ENCODE results near the gene ADAMTS16. TPM values are rescaled to one million over a fixed set of nuclear protein-coding genes. Genes with fewer than 3 reads are reported as not detected.

ADAMTS16 gene
- polyA plus RNA-seq, 3 donors: not detected

- WGBS (ENCODE audit: insufficient coverage): 90% methylated on average over 3 of the region's 4 CpGs
- H3K27ac Mint-ChIP-seq: no peak overlapping the region
- H3K4me3 ChIP-seq (replicated peaks in 1 of 3; ENCODE audit: low read depth in 2 of 3, low read length in 3 of 3): no peak overlapping the region
- H3K9ac ChIP-seq (ENCODE audit: insufficient read depth, low read length, poor library complexity, severe bottlenecking): no peak overlapping the region
- no peaks in the 10 kb centered on the region for H3K27me3 ChIP-seq (ENCODE audit: control insufficient read depth in 2 of 2, insufficient read depth in 2 of 2, low read length in 2 of 2)
- H3K4me2 ChIP-seq (replicated peaks; ENCODE audit: extremely low read depth, low read length, poor library complexity, severe bottlenecking): no peak overlapping the region
- no peaks in the 10 kb centered on the region for H4K20me1 ChIP-seq (ENCODE audit: insufficient read depth, low read length)
- H3K4me3 Mint-ChIP-seq: no peak overlapping the region
- peaks cover 19 to 45% (median 30%) of the 10 kb centered on the region in 7 donors for H3K9me3 Mint-ChIP-seq
- H2AFZ ChIP-seq (ENCODE audit: insufficient read depth, low read depth, low read length, poor library complexity, severe bottlenecking): no peak overlapping the region
- H3K9me3 ChIP-seq (replicated peaks in 1 of 2; ENCODE audit: control insufficient read depth in 1 of 2, insufficient read depth in 1 of 2, low read length in 2 of 2): peaks cover 53 to 58% of the 10 kb centered on the region in 2 donors
- peaks cover 0 to 2% (median 2%) of the 10 kb centered on the region in 3 donors for H3K27me3 Mint-ChIP-seq (ENCODE audit: low read depth in 3 of 3)
- H3K36me3 ChIP-seq (replicated peaks in 1 of 2; ENCODE audit: control insufficient read depth in 1 of 2, insufficient read depth in 2 of 2, low read length in 2 of 2): no peaks in the 10 kb centered on the region
- no peaks in the 10 kb centered on the region for H3K4me1 Mint-ChIP-seq
- no peaks in the 10 kb centered on the region for H3K36me3 Mint-ChIP-seq
- no peak for DNase-seq
- H3K4me1 ChIP-seq (ENCODE audit: control insufficient read depth in 1 of 2, insufficient read depth in 2 of 2, low read length in 2 of 2): no peaks in the 10 kb centered on the region
- no peaks in the 10 kb centered on the region for H3K79me2 ChIP-seq (ENCODE audit: insufficient read depth, low read length)
- no peak overlapping the region for H3K27ac ChIP-seq (ENCODE audit: low read depth in 1 of 2, low read length in 2 of 2)
- intact Hi-C loops (cut with micrococcal nuclease): no loop called here
- TF ChIP-seq CTCF (IDR thresholded peaks at IDR 0.05): no peak
Measured at GRCh38 chr5:5332287-5332686, 192.2 kb downstream of the ADAMTS16 start.

GRCh38 chr5:5335107-5335506 lies 195.0 kb downstream of the ADAMTS16 start:
- H3K4me3 ChIP-seq (replicated peaks in 1 of 3; ENCODE audit: low read depth in 2 of 3, low read length in 3 of 3): no peak overlapping the region
- H3K9ac ChIP-seq (ENCODE audit: insufficient read depth, low read length, poor library complexity, severe bottlenecking): no peak overlapping the region
- H3K4me2 ChIP-seq (replicated peaks; ENCODE audit: extremely low read depth, low read length, poor library complexity, severe bottlenecking): no peak overlapping the region
- no peaks in the 10 kb centered on the region for H3K36me3 ChIP-seq (replicated peaks in 1 of 2; ENCODE audit: control insufficient read depth in 1 of 2, insufficient read depth in 2 of 2, low read length in 2 of 2)
- peaks cover 41 to 48% of the 10 kb centered on the region in 2 donors for H3K9me3 ChIP-seq (replicated peaks in 1 of 2; ENCODE audit: control insufficient read depth in 1 of 2, insufficient read depth in 1 of 2, low read length in 2 of 2)
- no peaks in the 10 kb centered on the region for H3K36me3 Mint-ChIP-seq
- intact Hi-C loops (cut with micrococcal nuclease): no loop called here
- no peak overlapping the region for H3K27ac Mint-ChIP-seq
- no peak for DNase-seq
- TF ChIP-seq CTCF (IDR thresholded peaks at IDR 0.05): no peak
- H3K27me3 Mint-ChIP-seq (ENCODE audit: low read depth in 3 of 3): peaks cover 0 to 2% (median 2%) of the 10 kb centered on the region in 3 donors
- no peaks in the 10 kb centered on the region for H3K4me1 Mint-ChIP-seq
- no peaks in the 10 kb centered on the region for H4K20me1 ChIP-seq (ENCODE audit: insufficient read depth, low read length)
- H3K4me1 ChIP-seq (ENCODE audit: control insufficient read depth in 1 of 2, insufficient read depth in 2 of 2, low read length in 2 of 2): no peaks in the 10 kb centered on the region
- no peaks in the 10 kb centered on the region for H3K79me2 ChIP-seq (ENCODE audit: insufficient read depth, low read length)
- peaks cover 8 to 39% (median 25%) of the 10 kb centered on the region in 7 donors for H3K9me3 Mint-ChIP-seq
- H3K4me3 Mint-ChIP-seq: no peak overlapping the region
- no peaks in the 10 kb centered on the region for H3K27me3 ChIP-seq (ENCODE audit: control insufficient read depth in 2 of 2, insufficient read depth in 2 of 2, low read length in 2 of 2)
- no peak overlapping the region for H3K27ac ChIP-seq (ENCODE audit: low read depth in 1 of 2, low read length in 2 of 2)
- no peak overlapping the region for H2AFZ ChIP-seq (ENCODE audit: insufficient read depth, low read depth, low read length, poor library complexity, severe bottlenecking)
